Mucosa of rectum (tissue), 2 donors: Measurements from ENCODE around the gene LPCAT1.

Experiments
- H3K27ac ChIP-seq, 2 donors: one replicate each; pipeline ENCODE4 v1.7.0; 2013; ENCODE audit warnings: inconsistent platforms in 2 of 2, low read depth in 2 of 2, low read length in 2 of 2
- H3K27me3 ChIP-seq, 2 donors: one replicate each; pipeline ENCODE4 v1.7.0; 2013; ENCODE audit warnings: low read length in 2 of 2; ENCODE audit not compliant: control insufficient read depth in 2 of 2, insufficient read depth in 2 of 2
- H3K36me3 ChIP-seq, 2 donors: one replicate each; pipeline ENCODE4 v1.7.0; 2013; ENCODE audit warnings: low read length in 2 of 2; ENCODE audit not compliant: control insufficient read depth in 2 of 2, insufficient read depth in 2 of 2
- H3K4me1 ChIP-seq, 2 donors: one replicate each; pipeline ENCODE4 v1.7.0; 2013; ENCODE audit warnings: low read length in 2 of 2, mild to moderate bottlenecking in 1 of 2; ENCODE audit not compliant: control insufficient read depth in 2 of 2, insufficient read depth in 2 of 2
- H3K4me3 ChIP-seq, 2 donors: one replicate each; pipeline ENCODE4 v1.7.0; 2013; ENCODE audit warnings: low read length in 2 of 2
- H3K9ac ChIP-seq, 2 donors: one replicate each; pipeline ENCODE4 v1.7.0; 2013; ENCODE audit warnings: low read length in 2 of 2, low read depth in 1 of 2, mild to moderate bottlenecking in 1 of 2
- H3K9me3 ChIP-seq, 2 donors: one replicate each; pipeline ENCODE4 v1.7.0; 2013; ENCODE audit warnings: low read length in 2 of 2; ENCODE audit not compliant: control insufficient read depth in 2 of 2
- donor health status: healthy.
- donor health status: Normal muscosa, but diverticular disease.

The LPCAT1 gene

DNA sequence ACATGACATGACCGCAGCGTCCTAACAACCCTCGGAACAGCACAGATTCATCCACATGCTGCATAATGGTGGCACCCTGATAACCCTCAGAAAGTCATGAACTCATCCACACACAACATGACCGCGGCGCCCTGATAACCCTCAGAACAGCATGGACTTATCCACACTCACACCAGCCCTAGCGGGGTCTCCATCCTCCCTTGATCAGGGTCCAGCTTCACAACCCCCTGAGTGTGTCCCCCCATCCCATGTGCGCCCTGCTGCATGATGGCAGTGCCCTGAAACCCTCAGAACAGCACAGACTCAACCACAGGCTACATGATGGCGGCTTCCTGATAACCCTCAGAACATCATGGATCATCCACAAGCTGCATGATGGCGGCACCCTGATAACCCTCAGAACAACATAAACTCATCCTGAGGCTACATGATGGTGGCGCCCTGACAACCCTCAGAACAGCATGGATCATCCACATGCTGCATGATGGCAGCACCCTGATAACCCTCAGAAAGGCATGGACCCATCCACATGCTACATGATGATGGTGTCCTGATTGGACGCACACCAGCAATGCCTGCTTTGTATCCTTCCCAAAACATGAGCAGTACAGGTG, 106.8 kb downstream of the LPCAT1 start:
- no peaks in the 10 kb centered on the region for H3K4me1 ChIP-seq
- H3K4me3 ChIP-seq = no peak overlapping the region
- no peaks in the 10 kb centered on the region for H3K36me3 ChIP-seq
- H3K9me3 ChIP-seq = no peaks in the 10 kb centered on the region
- H3K9ac ChIP-seq = no peak overlapping the region
- H3K27ac ChIP-seq = no peak overlapping the region
- H3K27me3 ChIP-seq = no peaks in the 10 kb centered on the region

- Histone ChIP-seq H3K4me1 (no peaks in the 10 kb centered on the region), H3K27me3 (no peaks in the 10 kb centered on the region), H3K4me3 (no peak overlapping the region), H3K27ac (no peak overlapping the region), H3K9me3 (no peaks in the 10 kb centered on the region), H3K9ac (no peak overlapping the region), H3K36me3 (no peaks in the 10 kb centered on the region)
These were observed 108.0 kb downstream of the LPCAT1 start for GRCh38 chr5:1415626-1416360.

GRCh38 chr5:1415059-1415425, 108.7 kb downstream of the LPCAT1 start:
- H3K4me1 ChIP-seq = no peaks in the 10 kb centered on the region
- H3K9me3 ChIP-seq = no peaks in the 10 kb centered on the region
- no peak overlapping the region for H3K27ac ChIP-seq
- H3K27me3 ChIP-seq = no peaks in the 10 kb centered on the region
- H3K36me3 ChIP-seq = no peaks in the 10 kb centered on the region
- H3K4me3 ChIP-seq = no peak overlapping the region
- H3K9ac ChIP-seq = no peak overlapping the region

GRCh38 chr5:1414311-1415058, 109.3 kb downstream of the LPCAT1 start:
- no peaks in the 10 kb centered on the region for H3K27me3 ChIP-seq

DNA sequence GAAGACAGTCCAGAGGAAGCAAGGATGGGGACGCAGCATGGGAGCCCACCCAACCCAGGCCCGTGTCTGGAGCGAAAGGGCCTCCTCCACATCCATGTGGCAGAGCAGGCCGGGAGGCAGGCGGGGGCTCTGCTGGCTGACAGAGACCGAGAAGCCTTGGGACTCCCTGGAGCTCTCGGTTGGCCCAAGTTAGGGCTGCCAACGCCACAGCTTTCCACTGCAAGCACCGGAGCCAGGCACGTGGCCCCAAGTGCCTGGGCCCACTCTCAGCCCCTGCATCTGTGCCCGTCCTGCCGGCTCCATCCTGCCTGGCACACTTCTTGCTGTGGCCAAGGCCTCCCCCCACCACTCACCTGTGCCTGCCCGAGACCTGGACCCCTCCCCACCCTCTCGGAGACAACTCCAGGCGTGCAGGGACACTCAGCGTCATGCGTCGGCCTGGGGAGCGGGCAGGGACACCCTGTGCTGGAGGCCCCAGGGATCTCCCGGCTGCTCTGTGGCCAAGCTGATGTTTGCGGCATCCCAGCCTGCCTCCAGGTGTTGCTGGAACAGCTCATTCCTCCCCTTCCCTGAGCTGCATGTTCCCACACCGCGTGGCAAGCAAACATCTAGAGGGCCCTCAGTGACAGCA, 110.0 kb downstream of the LPCAT1 start:
- Histone ChIP-seq H3K9me3 (no peaks in the 10 kb centered on the region), H3K4me3 (no peak overlapping the region), H3K9ac (no peak overlapping the region), H3K27me3 (no peaks in the 10 kb centered on the region), H3K27ac (no peak overlapping the region), H3K36me3 (no peaks in the 10 kb centered on the region), H3K4me1 (no peaks in the 10 kb centered on the region)

More at GRCh38 chr5:1414311-1415058, 109.3 kb downstream of the LPCAT1 start:
- no peak overlapping the region for H3K27ac ChIP-seq
- H3K9me3 ChIP-seq = no peaks in the 10 kb centered on the region
- no peaks in the 10 kb centered on the region for H3K4me1 ChIP-seq
- no peaks in the 10 kb centered on the region for H3K36me3 ChIP-seq
- no peak overlapping the region for H3K9ac ChIP-seq
- no peak overlapping the region for H3K4me3 ChIP-seq

GRCh38 chr5:1413211-1413610, 110.5 kb downstream of the LPCAT1 start:
- H3K9ac ChIP-seq = no peak overlapping the region
- H3K36me3 ChIP-seq = no peaks in the 10 kb centered on the region
- no peaks in the 10 kb centered on the region for H3K4me1 ChIP-seq
- no peaks in the 10 kb centered on the region for H3K27me3 ChIP-seq
- no peaks in the 10 kb centered on the region for H3K9me3 ChIP-seq
- H3K27ac ChIP-seq = no peak overlapping the region
- no peak overlapping the region for H3K4me3 ChIP-seq

DNA sequence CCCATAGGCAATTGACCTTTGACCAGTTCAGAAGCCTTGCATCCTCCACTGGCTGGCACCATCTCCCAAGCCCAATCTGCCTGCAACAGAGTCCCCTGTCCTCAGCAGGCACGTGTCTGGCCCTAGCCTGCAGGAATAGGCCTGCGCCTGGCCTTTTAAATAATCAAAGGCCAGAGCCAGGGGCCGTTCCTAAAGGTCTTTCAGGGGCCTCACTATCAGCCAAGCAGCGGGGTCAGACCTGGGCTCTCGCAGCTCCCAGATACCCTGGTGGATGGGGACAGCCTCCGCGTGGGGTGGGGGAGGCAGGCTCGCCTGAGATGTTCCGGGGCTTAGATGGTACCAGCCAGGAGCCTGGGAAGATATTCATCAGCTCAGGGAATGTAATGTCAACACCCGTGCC, 111.1 kb downstream of the LPCAT1 start:
- H3K36me3 ChIP-seq = no peaks in the 10 kb centered on the region
- no peak overlapping the region for H3K9ac ChIP-seq
- no peak overlapping the region for H3K27ac ChIP-seq
- H3K9me3 ChIP-seq = no peaks in the 10 kb centered on the region
- no peaks in the 10 kb centered on the region for H3K4me1 ChIP-seq
- H3K4me3 ChIP-seq = no peak overlapping the region
- H3K27me3 ChIP-seq = no peaks in the 10 kb centered on the region

DNA sequence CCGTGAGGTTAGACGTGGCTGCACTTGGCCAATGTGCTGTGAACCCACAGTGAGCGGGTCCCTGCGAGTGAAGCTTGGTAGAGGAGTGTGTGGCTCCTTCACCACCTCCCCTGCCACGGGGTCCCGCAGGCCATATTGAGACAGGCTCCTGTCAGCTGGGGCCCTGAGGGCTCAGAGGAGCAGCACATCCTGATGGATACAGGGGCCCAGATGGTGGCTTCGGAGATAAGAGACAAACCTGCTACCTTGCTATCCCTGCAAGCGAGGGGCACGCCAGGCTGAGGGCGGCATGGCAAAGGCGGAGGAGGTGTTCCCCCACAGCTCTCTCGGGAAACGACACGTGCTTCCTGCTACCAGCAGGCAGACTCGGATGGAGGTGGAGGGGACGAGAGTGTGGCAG, 111.6 kb downstream of the LPCAT1 start:
- Histone ChIP-seq H3K4me1 (no peaks in the 10 kb centered on the region), H3K27me3 (no peaks in the 10 kb centered on the region), H3K27ac (no peak overlapping the region), H3K36me3 (no peaks in the 10 kb centered on the region), H3K4me3 (no peak overlapping the region), H3K9ac (no peak overlapping the region), H3K9me3 (no peaks in the 10 kb centered on the region)
